ENCODE measurements around the gene USH1C. TPM values are rescaled to one million over a fixed set of nuclear protein-coding genes. Genes with fewer than 3 reads are reported as not detected.

The USH1C gene
- total RNA-seq, 1 donor from 2014 or later = not detected

DNA sequence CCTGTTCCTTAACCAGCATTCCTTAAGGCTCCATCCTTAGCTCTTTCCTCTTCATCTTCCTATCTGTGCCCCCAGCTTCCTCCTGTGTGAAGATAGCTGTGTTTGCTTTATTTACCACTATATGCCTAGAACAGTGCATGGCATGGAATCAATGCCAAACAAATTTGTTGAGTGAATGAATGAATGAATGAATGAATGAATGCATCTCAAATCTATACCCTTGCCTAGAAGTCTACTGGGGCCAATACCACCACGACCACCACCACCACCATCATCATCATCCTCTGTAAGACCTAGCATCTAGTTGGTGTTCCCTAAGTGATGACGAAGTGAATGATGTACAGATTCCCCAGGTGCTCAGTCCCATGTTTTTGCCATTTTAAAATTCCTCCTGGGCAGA is 2.0 kb upstream of the USH1C start:
- Histone ChIP-seq H3K27me3 (peaks cover 40% of the 10 kb centered on the region), H3K4me1 (no peaks in the 10 kb centered on the region), H3K27ac (no peak overlapping the region), H3K36me3 (no peaks in the 10 kb centered on the region), H3K9me3 (no peaks in the 10 kb centered on the region), H3K4me3 (no peak overlapping the region)
- TF ChIP-seq, protein P1, sequence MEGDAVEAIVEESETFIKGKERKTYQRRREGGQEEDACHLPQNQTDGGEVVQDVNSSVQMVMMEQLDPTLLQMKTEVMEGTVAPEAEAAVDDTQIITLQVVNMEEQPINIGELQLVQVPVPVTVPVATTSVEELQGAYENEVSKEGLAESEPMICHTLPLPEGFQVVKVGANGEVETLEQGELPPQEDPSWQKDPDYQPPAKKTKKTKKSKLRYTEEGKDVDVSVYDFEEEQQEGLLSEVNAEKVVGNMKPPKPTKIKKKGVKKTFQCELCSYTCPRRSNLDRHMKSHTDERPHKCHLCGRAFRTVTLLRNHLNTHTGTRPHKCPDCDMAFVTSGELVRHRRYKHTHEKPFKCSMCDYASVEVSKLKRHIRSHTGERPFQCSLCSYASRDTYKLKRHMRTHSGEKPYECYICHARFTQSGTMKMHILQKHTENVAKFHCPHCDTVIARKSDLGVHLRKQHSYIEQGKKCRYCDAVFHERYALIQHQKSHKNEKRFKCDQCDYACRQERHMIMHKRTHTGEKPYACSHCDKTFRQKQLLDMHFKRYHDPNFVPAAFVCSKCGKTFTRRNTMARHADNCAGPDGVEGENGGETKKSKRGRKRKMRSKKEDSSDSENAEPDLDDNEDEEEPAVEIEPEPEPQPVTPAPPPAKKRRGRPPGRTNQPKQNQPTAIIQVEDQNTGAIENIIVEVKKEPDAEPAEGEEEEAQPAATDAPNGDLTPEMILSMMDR (IDR thresholded peaks at IDR 0.05) = no peak
- ATAC-seq (no peak), DNase-seq (no peak)
- intact Hi-C loops (cut with DNase I) = no loop called here

DNA sequence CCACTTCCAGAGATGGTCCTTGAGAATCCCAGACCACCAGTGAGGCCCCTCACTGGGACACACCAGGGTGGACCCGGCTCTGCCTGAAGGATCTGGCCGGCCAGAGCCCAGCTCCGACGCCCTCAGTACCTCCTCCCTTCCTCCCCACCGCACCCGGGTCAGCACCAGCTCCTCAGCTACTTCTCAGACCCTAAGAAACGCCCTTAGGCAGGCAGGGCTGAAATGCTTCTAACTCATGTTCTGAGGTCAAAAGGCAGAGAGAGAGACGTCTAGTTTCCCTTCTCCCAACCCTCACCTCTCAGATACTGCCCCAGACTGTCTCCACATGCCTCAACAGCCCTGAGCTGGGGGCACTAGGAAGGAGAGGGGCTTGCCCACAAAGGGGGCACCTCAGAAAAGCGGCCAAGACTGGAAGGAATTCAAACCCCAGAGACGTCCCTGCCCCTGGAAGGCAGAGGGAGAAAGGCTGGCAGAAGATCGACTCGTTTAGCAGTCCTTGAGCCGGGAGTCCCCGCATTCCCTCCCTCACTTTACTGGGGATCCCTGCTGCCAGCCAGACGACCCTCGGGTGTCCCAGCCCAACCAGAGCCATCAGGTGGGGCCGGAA is 539 bp downstream of the USH1C start:
- intact Hi-C loops (cut with DNase I) = no loop called here
- no peak overlapping the region for H3K27ac ChIP-seq
- TF ChIP-seq, protein P1 (IDR thresholded peaks at IDR 0.05) = no peak
- no peaks in the 10 kb centered on the region for H3K4me1 ChIP-seq
- no peak overlapping the region for H3K4me3 ChIP-seq
- no peaks in the 10 kb centered on the region for H3K36me3 ChIP-seq
- no peak for DNase-seq
- no peaks in the 10 kb centered on the region for H3K9me3 ChIP-seq
- peaks cover 40% of the 10 kb centered on the region for H3K27me3 ChIP-seq
- no peak for ATAC-seq

DNA sequence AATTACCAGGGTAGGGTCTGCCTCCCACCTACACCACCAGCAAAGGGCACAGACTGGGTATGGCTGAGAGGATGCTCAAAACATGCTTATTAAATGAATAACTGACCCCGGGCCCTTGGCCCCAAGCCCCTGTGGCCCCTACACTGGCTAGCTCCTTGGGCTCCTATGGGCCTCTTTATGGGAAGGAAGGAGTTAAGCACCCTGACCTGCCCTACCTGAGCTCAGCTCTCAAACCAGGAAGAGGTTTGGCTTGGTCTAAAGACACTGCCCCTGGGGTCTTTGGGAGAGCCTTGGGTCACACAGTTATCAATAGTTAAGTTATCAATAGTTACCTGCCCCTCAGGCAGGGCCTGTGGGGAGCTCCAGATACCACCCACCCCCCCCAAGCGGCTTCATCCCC is 1.2 kb downstream of the USH1C start:
- ATAC-seq (no peak), DNase-seq (no peak)
- Histone ChIP-seq H3K27me3 (peaks cover 36% of the 10 kb centered on the region), H3K4me1 (no peaks in the 10 kb centered on the region), H3K9me3 (no peaks in the 10 kb centered on the region), H3K36me3 (no peaks in the 10 kb centered on the region), H3K27ac (no peak overlapping the region), H3K4me3 (no peak overlapping the region)
- intact Hi-C loops (cut with DNase I) = no loop called here
- TF ChIP-seq, protein P1 (IDR thresholded peaks at IDR 0.05) = no peak

DNA sequence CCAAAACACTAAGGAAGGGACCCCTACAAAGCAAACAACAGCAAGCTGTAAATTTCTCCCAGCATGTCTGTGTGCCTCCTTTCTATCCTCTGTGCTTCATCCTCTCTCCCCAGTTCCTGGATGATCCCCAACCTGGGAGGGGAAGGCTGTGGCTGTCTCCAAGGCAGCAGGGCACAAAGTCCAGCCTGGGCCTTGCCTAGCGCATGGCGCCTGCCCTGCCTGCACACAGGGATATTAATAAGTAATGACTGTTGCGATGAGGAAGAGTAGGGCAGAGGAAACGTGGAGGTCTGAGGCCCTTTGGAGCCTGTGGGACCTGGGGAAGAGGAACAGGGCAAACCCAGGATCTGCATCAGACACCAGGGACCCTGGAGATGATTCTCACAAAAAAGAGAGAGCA is 2.0 kb downstream of the USH1C start:
- TF ChIP-seq, protein P1 (IDR thresholded peaks at IDR 0.05) = no peak
- Histone ChIP-seq H3K4me1 (no peaks in the 10 kb centered on the region), H3K27me3 (peaks cover 28% of the 10 kb centered on the region), H3K36me3 (no peaks in the 10 kb centered on the region), H3K4me3 (no peak overlapping the region), H3K27ac (no peak overlapping the region), H3K9me3 (no peaks in the 10 kb centered on the region)
- intact Hi-C loops (cut with DNase I) = no loop called here
- ATAC-seq = no peak
- no peak for DNase-seq

DNA sequence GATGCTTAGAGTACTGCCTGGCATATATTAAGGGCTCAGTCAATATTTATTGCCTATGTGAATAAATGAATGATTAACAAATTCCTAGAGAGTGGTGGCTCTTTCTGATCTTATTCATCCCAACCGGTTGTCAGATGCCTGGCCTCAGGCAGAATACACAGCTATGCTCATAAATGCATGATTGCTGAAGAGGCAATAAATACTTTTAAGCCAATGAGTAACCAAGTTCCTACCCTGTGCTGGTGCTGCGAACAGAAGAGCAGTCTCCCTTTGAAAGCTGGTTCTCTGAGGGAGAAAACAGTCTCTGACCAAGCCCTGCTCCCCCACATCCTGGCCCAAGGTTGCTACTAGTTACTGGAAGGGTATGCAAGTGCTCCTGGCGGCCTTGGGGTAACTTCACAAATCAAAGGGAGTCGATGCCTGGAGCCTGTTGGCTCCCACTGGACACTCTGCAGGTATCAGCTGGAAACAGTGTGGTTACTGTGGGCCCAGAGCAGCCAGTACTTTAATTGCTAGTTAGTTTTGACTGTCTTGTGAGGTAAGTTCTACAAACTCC is 2.8 kb downstream of the USH1C start:
- H3K4me1 ChIP-seq = no peaks in the 10 kb centered on the region
- TF ChIP-seq, protein P1 (IDR thresholded peaks at IDR 0.05) = no peak
- ATAC-seq = no peak
- intact Hi-C loops (cut with DNase I) = no loop called here
- no peak overlapping the region for H3K27ac ChIP-seq
- DNase-seq = no peak
- peaks cover 20% of the 10 kb centered on the region for H3K27me3 ChIP-seq
- no peak overlapping the region for H3K4me3 ChIP-seq
- H3K9me3 ChIP-seq = no peaks in the 10 kb centered on the region
- no peaks in the 10 kb centered on the region for H3K36me3 ChIP-seq
